ENCODE measurements around the gene SART1.

Gene SART1, protein sequence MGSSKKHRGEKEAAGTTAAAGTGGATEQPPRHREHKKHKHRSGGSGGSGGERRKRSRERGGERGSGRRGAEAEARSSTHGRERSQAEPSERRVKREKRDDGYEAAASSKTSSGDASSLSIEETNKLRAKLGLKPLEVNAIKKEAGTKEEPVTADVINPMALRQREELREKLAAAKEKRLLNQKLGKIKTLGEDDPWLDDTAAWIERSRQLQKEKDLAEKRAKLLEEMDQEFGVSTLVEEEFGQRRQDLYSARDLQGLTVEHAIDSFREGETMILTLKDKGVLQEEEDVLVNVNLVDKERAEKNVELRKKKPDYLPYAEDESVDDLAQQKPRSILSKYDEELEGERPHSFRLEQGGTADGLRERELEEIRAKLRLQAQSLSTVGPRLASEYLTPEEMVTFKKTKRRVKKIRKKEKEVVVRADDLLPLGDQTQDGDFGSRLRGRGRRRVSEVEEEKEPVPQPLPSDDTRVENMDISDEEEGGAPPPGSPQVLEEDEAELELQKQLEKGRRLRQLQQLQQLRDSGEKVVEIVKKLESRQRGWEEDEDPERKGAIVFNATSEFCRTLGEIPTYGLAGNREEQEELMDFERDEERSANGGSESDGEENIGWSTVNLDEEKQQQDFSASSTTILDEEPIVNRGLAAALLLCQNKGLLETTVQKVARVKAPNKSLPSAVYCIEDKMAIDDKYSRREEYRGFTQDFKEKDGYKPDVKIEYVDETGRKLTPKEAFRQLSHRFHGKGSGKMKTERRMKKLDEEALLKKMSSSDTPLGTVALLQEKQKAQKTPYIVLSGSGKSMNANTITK

DNA sequence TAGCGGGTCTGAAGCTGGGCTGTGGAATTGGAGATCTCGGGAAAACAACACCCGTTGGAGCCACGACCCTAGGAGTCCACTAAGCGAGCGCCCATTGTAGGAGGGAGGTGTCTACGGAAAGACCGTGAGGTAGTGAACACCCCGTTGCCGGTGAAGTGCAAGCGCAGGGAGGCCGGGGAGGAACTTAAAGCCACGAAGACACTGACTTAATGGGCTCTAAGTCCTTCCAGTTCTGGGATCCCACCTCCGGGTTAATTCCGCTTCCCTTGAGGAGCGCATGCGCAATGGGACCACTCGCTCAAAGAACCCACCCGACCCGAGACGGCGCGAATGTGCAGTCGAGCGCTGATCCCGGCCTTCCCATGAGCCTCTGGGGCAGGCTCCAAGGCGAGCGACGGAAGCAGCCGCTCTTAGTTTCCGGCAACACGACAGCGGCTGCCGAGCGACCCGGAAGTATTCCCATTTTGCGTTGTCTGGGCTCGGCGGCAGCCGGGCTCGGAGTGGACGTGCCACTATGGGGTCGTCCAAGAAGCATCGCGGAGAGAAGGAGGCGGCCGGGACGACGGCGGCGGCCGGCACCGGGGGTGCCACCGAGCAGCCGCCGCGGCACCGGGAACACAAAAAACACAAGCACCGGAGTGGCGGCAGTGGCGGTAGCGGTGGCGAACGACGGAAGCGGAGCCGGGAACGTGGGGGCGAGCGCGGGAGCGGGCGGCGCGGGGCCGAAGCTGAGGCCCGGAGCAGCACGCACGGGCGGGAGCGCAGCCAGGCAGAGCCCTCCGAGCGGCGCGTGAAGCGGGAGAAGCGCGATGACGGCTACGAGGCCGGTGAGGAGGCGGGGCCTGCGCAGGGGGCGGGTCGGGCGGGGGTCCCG, at the start of gene SART1:
Gene SART1 (plus strand): TSS at position 468 of the 874 bp plus-strand sequence. CDS start 47 bp downstream, at position 515.
- Histone ChIP-seq H3K9me3 (ENCODE audit: low read length) (no peaks in the 10 kb centered on the region), H3K4me1 (ENCODE audit: insufficient read depth, low read length) (peaks cover 24% of the 10 kb centered on the region), H3K4me3 (ENCODE audit: low read depth in 1 of 2, low read length in 2 of 2) (peak within 1 kb of the TSS; percentile 88 to 93), H3K27ac (ENCODE audit: low read depth, low read length) (peak within 1 kb of the TSS; percentile 100), H3K27me3 (ENCODE audit: control insufficient read depth in 1 of 2, insufficient read depth in 2 of 2, low read length in 2 of 2) (peaks cover 0 to 4% of the 10 kb centered on the region in 2 donors), H3K9ac (ENCODE audit: low read length) (peak within 1 kb of the TSS; percentile 87), H3K36me3 (ENCODE audit: insufficient read depth, low read length) (peaks cover 29% of the 10 kb centered on the region)

DNA sequence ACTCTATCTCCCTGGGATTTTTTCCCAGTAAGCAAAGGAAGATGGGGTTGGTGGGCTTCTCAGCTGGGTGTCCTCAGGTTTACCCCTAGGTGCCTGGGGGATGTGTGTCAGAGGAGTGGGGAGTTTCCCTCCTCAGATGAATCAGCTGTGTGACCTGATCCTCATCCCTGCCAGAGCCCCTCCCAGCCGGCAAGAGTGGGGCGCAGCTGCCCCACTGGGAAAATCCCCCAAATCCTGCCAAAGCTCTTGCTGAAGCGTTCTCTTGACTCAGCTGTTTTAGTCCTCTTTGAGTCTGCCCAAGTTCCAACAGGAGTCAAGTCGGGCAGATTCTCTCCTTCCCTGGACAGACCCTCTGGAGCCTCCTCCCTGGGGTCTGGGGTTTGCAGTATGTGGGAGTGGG, 48.7 kb upstream of the SART1 start:
- H3K9me3 ChIP-seq (ENCODE audit: low read length): no peaks in the 10 kb centered on the region
- no peak overlapping the region for H3K27ac ChIP-seq (ENCODE audit: low read depth, low read length)
- H3K4me3 ChIP-seq (ENCODE audit: low read depth in 1 of 2, low read length in 2 of 2): no peak overlapping the region
- H3K4me1 ChIP-seq (ENCODE audit: insufficient read depth, low read length): peaks cover 42% of the 10 kb centered on the region
- H3K9ac ChIP-seq (ENCODE audit: low read length): no peak overlapping the region
- H3K36me3 ChIP-seq (ENCODE audit: insufficient read depth, low read length): no peaks in the 10 kb centered on the region
- no peaks in the 10 kb centered on the region for H3K27me3 ChIP-seq (ENCODE audit: control insufficient read depth in 1 of 2, insufficient read depth in 2 of 2, low read length in 2 of 2)

DNA sequence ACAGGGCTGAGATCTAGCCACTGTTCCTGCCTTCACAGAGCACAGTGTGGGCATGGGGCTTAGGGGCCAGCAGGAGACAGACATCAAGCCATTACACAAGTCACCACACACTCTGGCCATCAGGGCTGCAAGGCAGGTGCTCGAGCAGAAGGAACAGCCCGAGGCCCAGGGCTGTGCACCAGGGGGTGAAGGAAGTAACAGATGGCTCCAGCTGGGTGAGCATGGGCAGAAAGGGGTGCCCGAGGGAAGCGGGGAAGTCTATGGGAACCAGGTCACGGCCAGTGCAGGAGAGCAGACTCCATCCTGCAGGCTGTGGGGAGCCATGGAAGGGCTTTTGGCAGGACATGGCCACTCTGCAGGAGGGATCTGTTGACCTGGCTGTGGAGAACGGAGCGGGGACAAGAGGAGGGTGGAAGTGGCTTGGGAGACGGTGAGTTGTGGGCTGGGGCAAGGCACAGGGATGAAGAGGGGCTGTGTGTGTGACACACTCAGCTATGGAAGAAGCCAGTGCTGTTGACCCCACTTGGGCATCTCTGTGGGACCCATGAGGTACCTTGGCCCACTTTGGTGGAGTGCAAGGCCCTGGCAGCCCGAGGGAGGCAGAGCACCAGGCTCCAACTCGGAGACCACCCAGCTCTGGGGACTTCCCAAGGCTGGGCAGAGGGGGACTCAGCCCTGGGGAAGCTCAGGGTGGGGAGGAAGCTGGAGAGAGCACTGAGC, 46.3 kb upstream of the SART1 start:
- Histone ChIP-seq H3K36me3 (ENCODE audit: insufficient read depth, low read length) (no peaks in the 10 kb centered on the region), H3K9me3 (ENCODE audit: low read length) (no peaks in the 10 kb centered on the region), H3K9ac (ENCODE audit: low read length) (peak overlapping the region; percentile 42), H3K27me3 (ENCODE audit: control insufficient read depth in 1 of 2, insufficient read depth in 2 of 2, low read length in 2 of 2) (no peaks in the 10 kb centered on the region), H3K4me3 (ENCODE audit: low read depth in 1 of 2, low read length in 2 of 2) (peak overlapping the region in 1 of 2 donors; percentile 10), H3K27ac (ENCODE audit: low read depth, low read length) (no peak overlapping the region), H3K4me1 (ENCODE audit: insufficient read depth, low read length) (peaks cover 49% of the 10 kb centered on the region)

DNA sequence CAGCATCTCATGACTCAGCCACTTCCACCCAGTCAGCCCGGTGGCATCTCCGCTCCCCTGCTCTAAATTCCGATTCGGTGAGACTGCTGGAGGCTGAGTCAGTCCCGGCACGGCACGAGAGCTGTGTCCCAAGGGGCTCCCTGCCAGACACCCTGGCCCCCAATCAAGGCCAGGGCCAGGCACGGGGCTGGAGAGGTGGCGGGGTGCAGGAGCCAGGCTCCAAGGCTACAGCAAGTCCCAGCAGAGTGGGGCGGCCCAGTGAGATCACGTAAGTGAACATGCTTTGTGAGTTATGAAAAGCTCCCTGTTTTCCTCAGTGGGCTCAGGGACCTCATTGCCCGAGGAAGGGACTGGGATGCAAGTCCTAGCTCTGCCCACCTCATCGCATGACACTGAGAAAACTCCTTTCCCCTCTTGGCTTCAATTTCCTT, 45.7 kb upstream of the SART1 start:
- H3K36me3 ChIP-seq (ENCODE audit: insufficient read depth, low read length): no peaks in the 10 kb centered on the region
- H3K27ac ChIP-seq (ENCODE audit: low read depth, low read length): peak overlapping the region; percentile 61
- H3K9ac ChIP-seq (ENCODE audit: low read length): peak overlapping the region; percentile 42
- H3K9me3 ChIP-seq (ENCODE audit: low read length): no peaks in the 10 kb centered on the region
- H3K4me1 ChIP-seq (ENCODE audit: insufficient read depth, low read length): peaks cover 55% of the 10 kb centered on the region
- no peaks in the 10 kb centered on the region for H3K27me3 ChIP-seq (ENCODE audit: control insufficient read depth in 1 of 2, insufficient read depth in 2 of 2, low read length in 2 of 2)
- H3K4me3 ChIP-seq (ENCODE audit: low read depth in 1 of 2, low read length in 2 of 2): peak overlapping the region in 1 of 2 donors; percentile 10

DNA sequence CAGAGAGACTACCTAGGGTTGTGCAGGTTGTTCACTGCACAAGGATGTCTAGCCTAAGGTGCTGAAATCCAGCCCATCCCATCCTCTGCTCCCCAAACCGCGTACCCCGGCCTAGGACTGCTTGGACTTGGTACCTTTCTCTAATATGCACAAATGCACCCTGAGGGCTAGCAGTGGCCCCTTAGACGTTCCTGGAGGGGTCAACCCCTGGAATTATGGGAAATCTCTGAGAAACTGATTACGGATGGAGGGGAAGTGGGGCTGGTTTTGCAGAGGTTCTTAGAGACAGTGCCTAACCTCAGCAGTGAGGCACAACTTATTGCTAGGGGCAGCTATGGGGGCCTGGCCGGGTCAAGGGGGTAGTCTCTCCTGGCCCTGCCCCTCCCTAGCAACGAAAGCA, 45.1 kb upstream of the SART1 start:
- Histone ChIP-seq H3K9ac (ENCODE audit: low read length) (peak overlapping the region; percentile 42), H3K36me3 (ENCODE audit: insufficient read depth, low read length) (peaks cover under 1% of the 10 kb centered on the region), H3K27me3 (ENCODE audit: control insufficient read depth in 1 of 2, insufficient read depth in 2 of 2, low read length in 2 of 2) (no peaks in the 10 kb centered on the region), H3K4me3 (ENCODE audit: low read depth in 1 of 2, low read length in 2 of 2) (no peak overlapping the region), H3K4me1 (ENCODE audit: insufficient read depth, low read length) (peaks cover 54% of the 10 kb centered on the region), H3K9me3 (ENCODE audit: low read length) (no peaks in the 10 kb centered on the region), H3K27ac (ENCODE audit: low read depth, low read length) (peak overlapping the region; percentile 93)

DNA sequence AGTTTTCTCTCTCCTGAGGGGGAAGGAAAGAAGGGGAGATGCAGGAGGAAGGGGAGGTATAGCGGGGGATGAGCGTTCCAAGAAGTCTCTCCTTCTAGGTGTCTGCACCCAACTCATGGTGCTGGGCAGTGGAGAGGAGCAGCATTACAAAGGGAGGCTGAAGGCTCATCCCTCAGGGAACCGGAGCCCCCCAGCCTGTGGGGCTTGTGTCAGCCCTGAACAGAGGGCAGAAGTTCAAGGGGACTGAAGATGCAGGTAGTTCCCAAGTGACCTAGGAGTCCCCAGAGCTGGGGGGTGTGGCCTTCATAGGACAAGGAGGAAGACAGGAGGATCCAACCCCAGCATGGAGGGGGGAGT, 44.5 kb upstream of the SART1 start:
- H3K9ac ChIP-seq (ENCODE audit: low read length): no peak overlapping the region
- H3K27me3 ChIP-seq (ENCODE audit: control insufficient read depth in 1 of 2, insufficient read depth in 2 of 2, low read length in 2 of 2): no peaks in the 10 kb centered on the region
- H3K27ac ChIP-seq (ENCODE audit: low read depth, low read length): peak overlapping the region; percentile 93
- H3K4me1 ChIP-seq (ENCODE audit: insufficient read depth, low read length): peaks cover 48% of the 10 kb centered on the region
- H3K9me3 ChIP-seq (ENCODE audit: low read length): no peaks in the 10 kb centered on the region
- H3K4me3 ChIP-seq (ENCODE audit: low read depth in 1 of 2, low read length in 2 of 2): peak overlapping the region in 1 of 2 donors; percentile 89
- peaks cover 7% of the 10 kb centered on the region for H3K36me3 ChIP-seq (ENCODE audit: insufficient read depth, low read length)

DNA sequence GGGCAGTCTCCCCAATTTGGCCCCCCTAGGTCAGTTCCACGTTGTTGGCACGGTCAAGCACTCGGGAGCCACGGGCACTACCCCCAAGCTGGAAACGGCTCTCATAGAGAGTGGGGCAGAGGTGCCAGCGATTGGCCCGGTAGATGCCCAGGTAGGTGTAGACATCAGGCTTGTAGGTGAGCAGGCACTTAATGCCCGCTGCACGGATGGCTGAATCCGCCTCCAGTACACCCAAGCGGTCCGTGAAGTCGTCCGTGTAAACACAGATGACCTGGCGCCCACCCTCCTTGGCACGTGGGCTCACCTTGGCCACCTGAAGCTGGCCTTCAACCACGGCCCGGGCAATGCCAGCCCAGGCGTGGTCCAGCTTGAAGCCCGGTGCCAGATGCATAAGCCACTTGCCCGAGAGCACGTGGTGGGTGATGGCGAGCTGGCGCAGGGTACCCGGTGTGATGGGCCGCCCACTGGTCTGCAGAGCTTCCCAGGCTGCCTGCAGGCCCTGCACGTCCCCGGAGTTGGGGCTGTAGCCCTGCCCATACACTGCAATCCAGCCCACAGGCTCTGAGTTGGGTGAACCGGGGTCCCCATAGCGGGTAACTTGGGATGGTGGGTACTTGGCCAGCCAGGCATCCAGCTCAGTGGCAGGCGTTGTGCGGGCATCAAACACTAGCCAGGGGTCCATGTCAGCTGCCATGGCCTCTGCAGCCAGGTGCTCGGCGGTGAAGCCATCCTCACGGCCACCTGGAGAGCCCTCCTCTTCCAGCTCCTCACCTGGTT, 43.9 kb upstream of the SART1 start:
- no peaks in the 10 kb centered on the region for H3K9me3 ChIP-seq (ENCODE audit: low read length)
- H3K9ac ChIP-seq (ENCODE audit: low read length): peak overlapping the region; percentile 88
- no peaks in the 10 kb centered on the region for H3K27me3 ChIP-seq (ENCODE audit: control insufficient read depth in 1 of 2, insufficient read depth in 2 of 2, low read length in 2 of 2)
- peaks cover 12% of the 10 kb centered on the region for H3K36me3 ChIP-seq (ENCODE audit: insufficient read depth, low read length)
- H3K4me3 ChIP-seq (ENCODE audit: low read depth in 1 of 2, low read length in 2 of 2): peak overlapping the region; percentile 89 to 100
- peaks cover 45% of the 10 kb centered on the region for H3K4me1 ChIP-seq (ENCODE audit: insufficient read depth, low read length)
- peak overlapping the region; percentile 93 for H3K27ac ChIP-seq (ENCODE audit: low read depth, low read length)

DNA sequence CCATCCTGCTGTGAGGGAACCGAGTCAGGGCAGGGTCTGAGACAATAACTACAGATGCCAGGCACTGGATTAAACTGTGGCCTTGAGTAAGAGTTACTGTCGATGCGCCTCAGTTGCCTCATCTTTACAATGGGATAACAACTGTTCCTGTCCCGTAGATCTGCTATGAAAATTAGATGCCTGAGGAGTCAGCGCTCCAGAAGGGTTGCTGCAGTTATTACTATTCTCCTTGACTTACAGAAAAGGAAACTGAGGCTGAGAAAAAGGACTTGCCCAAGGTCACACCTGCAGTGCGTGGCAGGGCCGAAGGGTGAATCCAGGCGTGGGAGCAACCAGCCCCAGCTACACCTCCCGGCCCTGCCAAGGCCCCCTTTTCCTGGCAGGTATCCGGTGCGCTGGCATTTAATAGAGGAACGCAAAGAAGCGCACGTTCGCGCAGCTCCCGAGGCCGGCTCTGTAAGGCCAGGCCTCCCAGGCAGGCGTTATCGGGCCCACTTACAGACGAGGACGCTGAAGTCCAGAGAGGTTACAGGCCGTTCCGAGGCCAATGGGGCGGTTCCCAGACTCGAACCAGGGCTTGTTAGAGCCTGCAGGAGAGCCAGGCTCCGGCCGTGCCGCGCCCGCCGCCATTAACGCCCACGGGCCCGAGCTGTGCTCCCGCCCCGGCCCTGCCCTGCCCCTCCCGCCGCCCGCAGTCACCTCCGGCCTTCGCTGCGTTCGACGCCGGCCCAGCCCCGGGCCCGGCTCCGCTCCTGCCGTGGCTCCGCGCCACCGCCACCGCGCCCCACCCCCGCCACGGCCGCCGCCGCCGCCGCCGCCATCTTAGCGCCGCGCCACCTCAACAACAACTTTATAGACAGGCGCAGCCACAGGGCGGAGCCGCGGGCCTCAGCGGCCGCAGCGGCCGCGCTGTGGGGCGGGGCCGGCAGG, 43.1 kb upstream of the SART1 start, which contains the start of gene C11orf68:
Gene C11orf68 (minus strand): TSS at position 852 of the 930 bp plus-strand sequence. CDS start 31 bp downstream, at position 821.
- H3K9me3 ChIP-seq (ENCODE audit: low read length): no peaks in the 10 kb centered on the region
- H3K27me3 ChIP-seq (ENCODE audit: control insufficient read depth in 1 of 2, insufficient read depth in 2 of 2, low read length in 2 of 2): no peaks in the 10 kb centered on the region
- H3K36me3 ChIP-seq (ENCODE audit: insufficient read depth, low read length): peaks cover 21% of the 10 kb centered on the region
- peaks cover 45% of the 10 kb centered on the region for H3K4me1 ChIP-seq (ENCODE audit: insufficient read depth, low read length)
- peak within 1 kb of the TSS; percentile 93 for H3K27ac ChIP-seq (ENCODE audit: low read depth, low read length)
- peak within 1 kb of the TSS; percentile 89 to 100 for H3K4me3 ChIP-seq (ENCODE audit: low read depth in 1 of 2, low read length in 2 of 2)
- H3K9ac ChIP-seq (ENCODE audit: low read length): peak within 1 kb of the TSS; percentile 88

DNA sequence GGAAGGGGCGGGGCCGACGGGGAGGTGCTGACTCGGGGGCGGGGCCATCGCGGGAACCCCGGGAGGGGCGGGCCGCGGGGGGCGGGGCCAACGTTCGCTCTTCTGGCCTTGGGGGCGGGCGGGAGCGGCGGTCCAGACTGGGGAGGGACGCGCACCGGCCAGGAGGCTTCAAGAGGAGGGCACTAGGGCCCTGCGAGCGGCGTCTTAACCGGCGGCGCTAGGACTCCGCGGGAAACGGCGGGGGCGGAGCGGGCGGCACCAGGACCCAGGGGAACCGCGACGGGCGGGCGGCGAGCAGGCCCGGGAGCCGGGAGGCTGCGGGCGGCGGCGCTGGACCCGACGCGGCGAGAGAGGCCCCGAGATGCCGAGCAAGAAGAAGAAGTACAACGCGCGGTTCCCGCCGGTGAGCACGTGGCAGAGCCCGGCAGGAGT, 42.4 kb upstream of the SART1 start, which contains the start of gene DRAP1:
Gene DRAP1 (plus strand): TSS at position 286 of the 432 bp plus-strand sequence. CDS start 76 bp downstream, at position 362.
- H3K27ac ChIP-seq (ENCODE audit: low read depth, low read length): peak within 1 kb of the TSS; percentile 93
- no peaks in the 10 kb centered on the region for H3K9me3 ChIP-seq (ENCODE audit: low read length)
- peaks cover 45% of the 10 kb centered on the region for H3K4me1 ChIP-seq (ENCODE audit: insufficient read depth, low read length)
- no peaks in the 10 kb centered on the region for H3K27me3 ChIP-seq (ENCODE audit: control insufficient read depth in 1 of 2, insufficient read depth in 2 of 2, low read length in 2 of 2)
- peak within 1 kb of the TSS; percentile 88 for H3K9ac ChIP-seq (ENCODE audit: low read length)
- peak within 1 kb of the TSS; percentile 89 to 100 for H3K4me3 ChIP-seq (ENCODE audit: low read depth in 1 of 2, low read length in 2 of 2)
- H3K36me3 ChIP-seq (ENCODE audit: insufficient read depth, low read length): peaks cover 22% of the 10 kb centered on the region

Data from muscle layer of colon (tissue), 2 donors.